Thoracic aorta (tissue), 2 donors: ENCODE results near the gene MITF. TPM values are rescaled to one million over a fixed set of nuclear protein-coding genes. Genes with fewer than 3 reads are reported as not detected.

ENCODE experiments used
- ATAC-seq: fragments of 150-250 bp; one replicate; pipeline ENCODE4 v1.8.0; 2017; ENCODE audit warnings: low read depth; ENCODE audit not compliant: insufficient number of reproducible peaks, low FRiP score
- DNase-seq: peaks from one replicate; pipeline ENCODE4 v3.0.0-alpha.2; 2020; ENCODE audit warnings: low spot score
- H3K27ac ChIP-seq, 2 donors: fragments of 200-600 bp; sonication (generic); 1 replicate in 1 of 2; 2 replicates in 1 of 2; pipeline ENCODE4 v1.5.1; 2016; ENCODE audit warnings: mild to moderate bottlenecking in 2 of 2, moderate library complexity in 2 of 2
- H3K27me3 ChIP-seq: fragments of 200-600 bp; sonication (generic); replicated peaks from 2 replicates; pipeline ENCODE4 v1.6.0; 2016; ENCODE audit warnings: mild to moderate bottlenecking; ENCODE audit not compliant: insufficient read depth
- H3K36me3 ChIP-seq: fragments of 200-600 bp; sonication (generic); one replicate; pipeline ENCODE4 v1.5.1; 2016
- H3K4me1 ChIP-seq, 2 donors: fragments of 200-600 bp; sonication (generic); 1 replicate in 1 of 2; 2 replicates in 1 of 2; pipeline versions ENCODE4 v1.5.1 to v1.6.0; 2016; ENCODE audit warnings: low read depth in 2 of 2, mild to moderate bottlenecking in 1 of 2; ENCODE audit not compliant: control insufficient read depth in 1 of 2
- H3K4me3 ChIP-seq: fragments of 200-600 bp; sonication (generic); 2 replicates; pipeline ENCODE4 v1.5.1; 2016; ENCODE audit warnings: mild to moderate bottlenecking
- H3K9me3 ChIP-seq: fragments of 200-600 bp; sonication (generic); 2 replicates; pipeline ENCODE4 v1.5.1; 2016
- total RNA-seq, 2 donors: library from RNA; depleted of rRNA; stranded (reverse); fragments of >200 nt; gene quantifications; one replicate each; pipeline versions ENCODE4 v1.1.0 to v1.2.3, GENCODE V29; 2016
- TF ChIP-seq, protein P1 (sequence below): fragments of 200-600 bp; sonication (generic); IDR thresholded peaks from one replicate; pipeline ENCODE4 v1.5.1; 2019; ENCODE audit warnings: antibody characterized with exemption

MITF gene
- total RNA-seq, 2 donors from 2014 or later: 12.3 to 12.7 TPM

DNA sequence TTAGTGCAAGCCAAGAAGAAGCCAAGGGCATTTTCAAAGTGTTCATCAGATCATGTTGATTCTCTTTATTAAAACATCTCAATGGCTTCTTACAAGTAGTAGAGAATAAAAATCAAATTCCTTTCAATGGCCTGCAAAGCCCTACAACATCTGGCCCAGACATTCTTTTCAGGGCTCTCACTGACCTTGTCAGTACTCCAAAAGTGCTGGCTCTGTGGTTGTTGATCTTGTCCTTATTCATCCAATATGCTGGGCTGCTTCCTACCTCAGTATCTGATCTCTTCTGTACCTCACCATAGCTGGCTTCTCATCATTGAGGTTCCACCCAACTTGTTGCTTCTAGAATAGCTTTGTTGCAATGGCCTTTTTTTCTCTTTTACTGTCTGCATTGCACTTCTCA, 186.2 kb downstream of the MITF start:
- H3K36me3 ChIP-seq: no peaks in the 10 kb centered on the region
- TF ChIP-seq, protein P1, sequence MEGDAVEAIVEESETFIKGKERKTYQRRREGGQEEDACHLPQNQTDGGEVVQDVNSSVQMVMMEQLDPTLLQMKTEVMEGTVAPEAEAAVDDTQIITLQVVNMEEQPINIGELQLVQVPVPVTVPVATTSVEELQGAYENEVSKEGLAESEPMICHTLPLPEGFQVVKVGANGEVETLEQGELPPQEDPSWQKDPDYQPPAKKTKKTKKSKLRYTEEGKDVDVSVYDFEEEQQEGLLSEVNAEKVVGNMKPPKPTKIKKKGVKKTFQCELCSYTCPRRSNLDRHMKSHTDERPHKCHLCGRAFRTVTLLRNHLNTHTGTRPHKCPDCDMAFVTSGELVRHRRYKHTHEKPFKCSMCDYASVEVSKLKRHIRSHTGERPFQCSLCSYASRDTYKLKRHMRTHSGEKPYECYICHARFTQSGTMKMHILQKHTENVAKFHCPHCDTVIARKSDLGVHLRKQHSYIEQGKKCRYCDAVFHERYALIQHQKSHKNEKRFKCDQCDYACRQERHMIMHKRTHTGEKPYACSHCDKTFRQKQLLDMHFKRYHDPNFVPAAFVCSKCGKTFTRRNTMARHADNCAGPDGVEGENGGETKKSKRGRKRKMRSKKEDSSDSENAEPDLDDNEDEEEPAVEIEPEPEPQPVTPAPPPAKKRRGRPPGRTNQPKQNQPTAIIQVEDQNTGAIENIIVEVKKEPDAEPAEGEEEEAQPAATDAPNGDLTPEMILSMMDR: no peak

DNA sequence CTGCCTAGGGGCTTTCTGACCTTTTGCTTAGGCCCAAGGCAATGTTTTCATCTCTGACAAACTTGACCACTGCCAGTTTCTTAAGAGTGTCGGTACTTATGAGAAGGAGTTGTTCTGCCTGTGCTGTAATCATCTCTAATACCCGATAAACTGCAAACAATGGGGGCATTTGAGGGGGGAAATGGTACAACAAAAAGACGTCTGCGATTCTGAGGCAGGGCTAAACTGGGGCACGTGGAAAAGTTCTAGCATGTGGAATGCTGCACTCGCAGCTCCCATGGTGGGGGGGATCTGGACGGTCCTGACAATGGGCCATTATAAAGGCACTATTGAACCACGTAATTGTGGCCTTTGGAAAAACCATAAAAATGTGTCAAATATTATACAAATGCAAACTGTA, 187.1 kb downstream of the MITF start:
- no peak for ATAC-seq

More for the DNA sequence above, 186.2 kb downstream of the MITF start:
- no peak overlapping the region for H3K27ac ChIP-seq
- H3K4me3 ChIP-seq: no peak overlapping the region
- H3K9me3 ChIP-seq: no peaks in the 10 kb centered on the region
- H3K4me1 ChIP-seq: peaks cover 0 to 9% of the 10 kb centered on the region in 2 donors
- no peak for DNase-seq
- ATAC-seq: no peak
- H3K27me3 ChIP-seq: no peaks in the 10 kb centered on the region

DNA sequence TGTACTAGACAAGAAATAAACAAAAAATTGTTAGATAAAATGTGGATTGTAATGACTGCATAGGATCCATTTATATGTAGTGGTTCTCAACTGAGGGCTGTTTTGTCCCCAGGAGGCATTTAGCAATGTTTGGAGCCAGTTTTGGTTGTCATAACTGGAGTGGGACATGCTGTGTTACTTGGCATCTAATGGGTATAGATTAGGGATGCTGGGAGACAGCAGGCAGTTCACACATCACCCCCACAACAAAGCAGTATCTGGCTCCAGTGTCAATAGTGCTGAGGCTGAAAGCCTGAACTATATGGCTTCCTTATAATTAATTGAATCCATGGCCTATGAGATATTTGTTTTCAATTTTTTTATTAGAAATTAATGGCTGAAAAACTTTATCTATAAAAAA, 188.3 kb downstream of the MITF start:
- no peak for DNase-seq
- TF ChIP-seq, protein P1: no peak
- no peak for ATAC-seq
- no peaks in the 10 kb centered on the region for H3K27me3 ChIP-seq
- H3K27ac ChIP-seq: no peak overlapping the region
- no peaks in the 10 kb centered on the region for H3K9me3 ChIP-seq
- no peaks in the 10 kb centered on the region for H3K36me3 ChIP-seq
- no peak overlapping the region for H3K4me3 ChIP-seq
- peaks cover 0 to 9% of the 10 kb centered on the region in 2 donors for H3K4me1 ChIP-seq

More for the DNA sequence above, 187.1 kb downstream of the MITF start:
- Histone ChIP-seq H3K4me3 (no peak overlapping the region), H3K4me1 (peaks cover 0 to 9% of the 10 kb centered on the region in 2 donors), H3K27me3 (no peaks in the 10 kb centered on the region), H3K36me3 (no peaks in the 10 kb centered on the region), H3K9me3 (no peaks in the 10 kb centered on the region), H3K27ac (no peak overlapping the region)
- DNase-seq: no peak
- TF ChIP-seq, protein P1: no peak

DNA sequence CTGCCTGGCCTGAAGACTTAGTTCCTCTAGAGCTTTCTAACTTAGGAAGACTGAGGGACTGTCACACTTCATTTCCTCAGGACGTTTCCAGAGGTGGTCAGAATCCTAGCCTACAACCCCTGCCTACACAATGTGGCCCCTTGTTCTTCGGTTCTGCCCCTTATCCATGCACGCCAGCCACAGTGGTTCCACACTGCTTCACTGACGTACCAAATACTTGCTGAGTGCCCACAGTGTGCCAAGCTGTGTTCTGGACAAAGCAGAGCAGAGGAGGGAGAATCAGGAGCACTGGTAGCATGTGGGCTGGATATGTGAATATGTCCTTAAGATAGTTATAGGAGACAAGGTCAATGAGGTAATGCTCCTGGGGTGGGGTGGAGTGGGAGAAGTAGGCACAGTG, 189.8 kb downstream of the MITF start:
- DNase-seq (no peak), ATAC-seq (no peak)
- Histone ChIP-seq H3K27me3 (no peaks in the 10 kb centered on the region), H3K4me1 (peaks cover 0 to 9% of the 10 kb centered on the region in 2 donors), H3K36me3 (no peaks in the 10 kb centered on the region), H3K9me3 (no peaks in the 10 kb centered on the region), H3K27ac (no peak overlapping the region), H3K4me3 (no peak overlapping the region)
- TF ChIP-seq, protein P1: no peak

DNA sequence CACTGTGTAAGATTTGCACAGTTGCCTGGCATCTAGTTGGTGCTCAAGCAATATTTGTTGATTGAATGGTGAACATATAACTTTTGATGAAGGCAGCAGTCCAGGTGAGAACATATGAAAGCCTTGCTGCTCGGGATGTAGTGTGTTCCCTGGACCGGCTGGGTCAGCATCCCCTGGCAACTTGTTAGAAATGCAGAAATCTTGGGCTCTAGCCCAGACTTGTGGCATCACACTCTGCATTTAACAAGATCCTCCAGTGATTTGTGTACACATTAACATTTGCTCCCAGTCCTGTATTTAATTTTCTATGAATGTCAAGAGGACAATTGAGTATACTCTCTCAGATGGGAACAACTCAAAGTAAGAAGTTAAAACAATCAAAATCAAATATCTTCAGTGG, 191.3 kb downstream of the MITF start:
- Histone ChIP-seq H3K4me1 (peaks cover 0 to 2% of the 10 kb centered on the region in 2 donors), H3K27me3 (no peaks in the 10 kb centered on the region), H3K36me3 (no peaks in the 10 kb centered on the region), H3K9me3 (no peaks in the 10 kb centered on the region), H3K4me3 (no peak overlapping the region), H3K27ac (no peak overlapping the region)
- DNase-seq: no peak
- ATAC-seq: no peak
- TF ChIP-seq, protein P1: no peak
